HG03064 (cell line): ENCODE measurements around the gene MS4A1.
"Not testable (repeated sequence)": the region's sequence is repeated elsewhere in the genome, so short reads cannot be mapped to it uniquely, and the experiment has no call there.

Experiments used
- ATAC-seq: cut with Tn5 transposase; IDR thresholded peaks from one replicate; pipeline ENCODE4 v1.9.1; 2021; ENCODE audit warnings: low read depth; ENCODE audit not compliant: unreplicated experiment

The MS4A1 gene

DNA sequence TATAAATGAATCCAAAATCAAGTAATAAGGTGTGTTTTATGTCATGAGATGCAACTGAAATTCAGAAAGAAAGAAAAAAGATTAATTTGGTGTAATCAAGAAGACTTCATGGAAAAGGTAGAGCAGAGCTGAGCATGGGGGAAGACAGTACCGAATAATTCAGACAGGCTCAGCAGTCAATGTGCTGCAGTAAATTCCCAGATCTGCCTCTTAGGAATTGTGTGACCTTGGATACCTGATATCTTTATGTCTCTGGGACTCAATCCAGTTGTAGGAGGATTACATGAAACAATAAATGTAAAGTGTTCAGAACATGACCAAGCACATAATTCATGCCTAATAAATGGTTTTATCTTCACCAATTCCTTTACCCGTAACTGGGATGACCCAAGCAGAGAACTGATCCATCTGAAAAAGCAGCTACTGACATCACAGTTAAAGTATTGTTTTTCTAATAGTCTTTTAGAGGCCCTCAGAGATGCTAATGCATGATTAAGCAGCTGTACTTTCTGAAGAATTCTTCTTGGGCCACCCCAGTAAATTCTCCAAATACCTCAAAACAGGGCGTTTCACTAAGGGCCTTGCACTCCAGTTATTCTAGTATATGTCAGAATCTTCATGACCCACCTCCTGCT, 44.7 kb downstream of the MS4A1 start:
- no peak for ATAC-seq

DNA sequence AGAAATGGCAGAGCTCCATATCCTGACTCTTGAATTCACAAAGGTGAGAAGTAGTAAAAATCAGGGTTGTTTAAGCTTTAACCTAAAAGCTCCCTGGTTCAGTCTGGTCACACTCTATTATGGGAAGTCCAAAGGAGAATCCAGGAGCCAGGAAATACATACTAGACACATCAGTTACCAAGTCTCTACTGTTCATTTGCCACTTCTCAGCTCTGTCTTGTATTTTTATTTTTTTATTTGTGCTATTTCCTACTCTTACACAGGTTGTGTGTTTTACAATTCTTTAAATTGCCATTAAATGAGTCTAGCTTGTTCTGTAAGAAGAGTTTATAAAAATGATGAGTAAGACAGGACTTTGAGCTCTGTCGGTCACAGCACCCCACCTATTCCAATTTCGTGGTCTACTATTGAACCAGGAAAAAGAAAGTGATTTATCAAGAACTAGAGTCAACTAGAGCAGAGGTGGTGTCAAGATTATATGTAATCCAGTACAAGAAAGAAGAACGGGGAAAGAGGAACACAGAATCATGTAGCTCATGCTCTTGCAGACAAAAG, 46.7 kb downstream of the MS4A1 start:
- no peak for ATAC-seq

DNA sequence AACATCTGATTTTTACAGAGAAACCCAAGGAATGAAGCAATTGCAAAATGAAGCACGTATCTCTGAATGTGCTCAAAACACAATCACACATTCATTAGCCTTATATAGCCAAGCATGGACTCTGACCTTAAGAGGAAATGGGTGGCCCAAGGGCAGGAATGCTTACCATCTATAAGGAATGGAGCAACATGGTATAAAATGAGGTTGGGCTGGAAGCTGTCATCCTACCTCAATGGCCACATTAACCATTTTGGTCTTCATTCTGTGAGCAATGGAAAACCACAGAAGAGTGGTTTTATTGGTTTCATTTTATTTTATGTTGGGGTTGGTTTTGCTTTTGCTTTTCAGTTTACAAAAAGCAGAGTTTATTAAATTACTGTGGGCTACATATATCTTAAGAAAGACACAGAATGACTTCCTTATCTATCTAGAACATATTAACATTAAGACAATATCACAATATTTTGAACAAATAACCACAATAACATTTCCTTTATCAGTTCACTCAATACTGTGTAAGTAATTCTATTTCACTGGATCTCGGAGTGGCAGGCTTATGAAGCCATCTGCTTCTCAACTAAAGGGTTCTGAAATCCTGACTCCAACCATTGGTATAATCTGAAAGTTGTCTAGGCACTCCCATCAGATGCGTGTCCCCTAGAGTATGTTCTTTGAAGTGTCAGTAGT, 48.7 kb downstream of the MS4A1 start:
- no peak for ATAC-seq

DNA sequence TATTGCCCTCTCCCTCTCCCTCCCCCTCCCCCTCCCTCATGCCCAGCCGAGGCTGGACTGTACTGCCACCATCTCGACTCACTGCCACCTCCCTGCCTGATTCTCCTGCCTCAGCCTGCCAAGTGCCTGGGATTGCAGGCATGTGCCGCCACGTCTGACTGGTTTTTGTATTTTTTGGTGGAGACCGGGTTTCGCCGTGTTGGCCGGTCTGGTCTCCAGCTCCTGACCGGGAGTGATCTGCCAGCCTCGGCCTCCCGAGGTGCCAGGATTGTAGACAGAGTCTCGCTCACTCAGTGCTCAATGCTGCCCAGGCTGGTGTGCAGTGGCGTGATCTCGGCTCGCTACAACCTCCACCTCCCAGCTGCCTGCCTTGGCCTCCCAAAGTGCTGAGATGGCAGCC, 54.0 kb downstream of the MS4A1 start:
- ATAC-seq: not testable (repeated sequence)

DNA sequence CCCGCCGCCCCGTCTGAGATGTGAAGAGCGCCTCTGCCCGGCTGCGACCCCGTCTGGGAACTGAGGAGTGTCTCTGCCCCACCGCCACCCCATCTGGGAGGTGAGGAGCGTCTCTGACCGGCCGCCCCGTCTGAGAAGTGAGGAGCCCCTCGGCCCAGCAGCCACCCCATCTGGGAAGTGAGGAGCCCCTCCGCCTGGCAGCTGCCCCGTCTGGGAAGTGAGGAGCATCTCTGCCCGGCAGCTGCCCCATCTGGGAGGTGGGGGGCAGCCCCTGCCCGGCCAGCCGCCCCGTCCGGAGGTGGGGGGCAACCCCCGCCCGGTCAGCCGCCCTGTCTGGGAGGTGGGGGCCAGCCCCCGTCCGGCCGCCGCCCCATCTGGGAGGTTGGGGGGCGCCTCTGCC, 54.6 kb downstream of the MS4A1 start:
- ATAC-seq: not testable (repeated sequence)

DNA sequence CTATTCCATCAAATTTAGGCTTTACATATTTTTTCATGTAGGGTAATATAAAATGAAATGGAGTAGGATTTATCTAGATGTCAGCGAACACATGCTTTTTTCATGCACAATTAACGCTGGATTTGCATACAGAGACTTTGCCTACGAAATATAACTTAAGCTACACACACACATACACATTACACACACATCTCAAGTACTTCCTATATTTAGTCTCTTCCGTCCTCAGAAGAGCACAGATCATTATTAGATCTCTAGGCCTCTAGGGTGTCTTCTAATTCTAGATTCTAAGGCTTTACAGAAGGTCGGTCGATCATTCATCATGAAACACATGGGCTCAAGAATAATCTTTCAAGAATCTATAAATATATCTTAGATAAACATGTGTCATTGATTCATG, 55.7 kb downstream of the MS4A1 start:
- ATAC-seq: no peak

DNA sequence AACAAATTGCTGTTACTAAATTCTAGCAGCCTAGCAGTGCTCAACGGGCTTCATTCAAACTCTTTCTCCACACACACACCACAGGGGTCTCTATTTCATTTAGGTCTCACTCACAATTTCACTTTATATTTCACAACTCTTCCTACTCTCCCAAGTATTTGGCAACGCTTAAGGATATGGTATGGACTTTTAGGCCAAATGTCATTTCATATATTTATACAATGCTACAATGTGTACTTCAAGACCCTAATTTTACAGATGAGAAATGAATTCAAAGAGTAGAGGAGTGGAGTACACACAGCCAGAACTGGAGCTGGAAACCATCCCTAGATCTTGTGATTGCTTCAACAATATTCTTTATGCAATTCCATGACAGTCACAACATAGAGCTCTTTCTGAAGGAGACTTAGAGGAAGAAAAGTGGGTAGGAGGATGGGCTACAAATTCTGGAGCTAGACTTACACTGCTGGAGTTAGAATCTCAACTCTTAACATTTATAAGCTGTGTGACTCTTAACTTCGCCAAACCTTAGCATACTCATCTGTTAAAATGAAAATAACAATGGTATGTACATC, 57.1 kb downstream of the MS4A1 start:
- ATAC-seq: no peak

DNA sequence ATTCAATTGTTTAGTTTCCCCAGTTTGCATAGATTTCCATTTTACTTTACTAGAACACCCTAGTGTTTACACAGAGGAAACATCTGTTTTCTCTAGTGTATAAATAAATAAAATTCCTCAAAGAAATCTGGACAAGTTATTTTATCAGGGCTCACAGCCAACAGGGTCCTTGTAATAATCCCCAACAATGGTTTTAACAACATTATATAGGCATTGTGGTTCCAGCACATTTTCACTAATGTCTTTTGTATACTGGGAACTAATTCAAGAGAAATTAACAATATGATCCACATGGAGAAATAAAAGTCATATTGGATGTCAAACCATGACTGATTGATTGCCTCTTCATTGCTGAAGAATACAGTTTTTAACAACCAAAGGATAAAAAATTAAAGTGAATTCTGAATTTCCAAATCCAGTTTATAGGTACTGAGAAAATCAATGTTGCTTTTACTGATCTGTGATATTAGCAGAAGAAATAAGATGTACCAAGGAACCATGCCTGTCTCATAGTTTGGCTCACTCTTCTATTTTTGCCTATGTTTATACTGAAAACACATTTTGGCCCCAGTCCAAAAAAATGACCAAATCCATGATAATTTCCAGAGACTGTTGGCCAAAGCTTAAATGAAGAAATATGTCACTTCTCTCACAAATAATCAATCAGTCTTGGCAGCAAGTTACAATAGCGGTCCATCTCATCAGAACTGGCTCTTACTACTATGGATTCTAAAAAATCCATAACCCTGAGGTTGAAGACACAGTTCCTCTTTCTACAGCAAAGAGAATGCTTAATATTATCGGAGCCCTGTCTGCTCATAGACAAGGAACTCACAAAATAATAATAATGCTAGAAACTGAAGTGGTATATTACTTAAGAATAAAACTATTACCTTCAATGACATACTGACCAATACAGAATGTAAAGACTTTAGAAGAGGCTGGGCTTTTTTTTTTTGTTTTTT, 58.1 kb downstream of the MS4A1 start:
- no peak for ATAC-seq

DNA sequence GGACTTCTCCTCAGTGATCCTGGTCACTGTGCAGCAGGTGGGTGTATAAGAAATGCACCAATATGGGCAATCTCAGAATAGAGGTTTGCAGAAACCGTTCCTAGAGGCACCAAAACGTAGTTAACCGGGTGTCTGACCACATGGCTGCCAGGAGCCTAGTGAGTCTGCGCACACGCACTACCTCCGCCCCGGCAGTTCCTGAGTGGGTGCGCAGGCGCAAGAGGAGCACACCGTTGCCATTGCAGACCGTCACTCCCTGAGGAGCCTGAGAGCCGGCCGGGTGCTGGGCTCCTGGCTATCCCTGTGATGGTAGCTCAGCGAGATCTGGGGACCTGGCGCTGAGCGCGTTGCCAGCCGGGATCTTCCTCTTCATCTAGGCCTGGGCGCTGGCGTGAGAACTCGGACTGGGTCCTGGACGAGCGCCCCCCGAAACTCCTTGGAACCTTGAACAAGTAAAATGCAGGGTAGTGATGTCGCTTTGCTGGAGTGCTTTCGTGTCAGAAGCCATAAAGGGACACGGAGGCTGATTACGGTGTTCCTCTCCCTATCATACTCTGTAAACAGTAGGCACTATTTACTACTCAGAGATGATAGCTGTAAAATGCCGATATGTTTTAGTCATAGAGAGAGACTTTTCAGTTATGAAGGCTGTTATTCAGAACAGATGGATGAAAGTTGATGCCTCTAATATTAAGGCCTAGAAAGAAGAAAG, 59.7 kb downstream of the MS4A1 start, which contains the start of gene MS4A13:
Gene MS4A13, plus strand, starts transcription at position 249 of the 712 bp plus-strand sequence. CDS start 2,692 bp downstream, outside the sequence.
- ATAC-seq: no peak
